Measurements from ENCODE around the gene FHIT. TPM values are rescaled to one million over a fixed set of nuclear protein-coding genes. Genes with fewer than 3 reads are reported as not detected.

FHIT gene
- total RNA-seq, 4 donors from 2014 or later = 4.6 to 6.1 (median 5.7) TPM

GRCh38 chr3:61008998-61009380 is 242.3 kb downstream of the FHIT start:
- Histone ChIP-seq H3K4me1 (no peaks in the 10 kb centered on the region), H3K27ac (replicated peaks in 1 of 4) (no peak overlapping the region), H3K36me3 (no peaks in the 10 kb centered on the region), H3K27me3 (no peaks in the 10 kb centered on the region), H3K9me3 (no peaks in the 10 kb centered on the region), H3K4me3 (no peak overlapping the region)
- DNase-seq (ENCODE audit: extremely low spot score) = no peak
- intact Hi-C loops (cut with DNase I) = no loop called here
- TF ChIP-seq POLR2AphosphoS5 (IDR thresholded peaks at IDR 0.05) (no peak), POLR2A (IDR thresholded peaks at IDR 0.05; ENCODE audit: low read depth) (no peak), CTCF (IDR thresholded peaks at IDR 0.05) (no peak), EP300 (IDR thresholded peaks at IDR 0.05) (no peak)
- 41% methylated on average over 5 of the region's 5 CpGs for WGBS

GRCh38 chr3:61008153-61008997 is 242.9 kb downstream of the FHIT start:
- no peak for DNase-seq (ENCODE audit: extremely low spot score)
- Histone ChIP-seq H3K27me3 (no peaks in the 10 kb centered on the region), H3K4me3 (no peak overlapping the region), H3K27ac (replicated peaks in 1 of 4) (no peak overlapping the region), H3K9me3 (no peaks in the 10 kb centered on the region), H3K36me3 (no peaks in the 10 kb centered on the region), H3K4me1 (no peaks in the 10 kb centered on the region)
- WGBS = 93% methylated on average over 5 of the region's 5 CpGs
- intact Hi-C loops (cut with DNase I) = no loop called here
- no peak for TF ChIP-seq POLR2AphosphoS5 (IDR thresholded peaks at IDR 0.05)

DNA sequence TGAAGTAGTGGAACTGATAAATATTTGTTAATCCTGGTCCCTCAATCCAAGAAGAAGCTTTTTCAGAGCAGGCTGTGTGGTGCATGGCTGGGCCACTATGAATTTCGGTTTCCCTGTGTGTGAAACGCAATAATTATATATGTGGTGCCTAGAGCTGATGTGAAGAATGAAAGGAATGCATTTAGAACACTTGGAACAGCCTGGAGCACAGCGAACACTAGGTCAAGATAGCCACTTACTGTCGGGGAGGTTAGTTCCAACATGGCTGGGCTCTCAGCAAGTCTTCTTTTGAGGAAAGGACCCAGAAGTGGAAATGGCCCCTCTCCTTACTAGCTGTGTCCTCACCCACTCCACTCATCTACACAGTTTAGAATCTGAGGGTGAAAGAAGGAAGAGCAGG is 245.7 kb downstream of the FHIT start:
- H3K27me3 ChIP-seq = no peaks in the 10 kb centered on the region
- intact Hi-C loops (cut with DNase I) = no loop called here
- WGBS = 91% methylated on average over 4 of the region's 4 CpGs
- H3K36me3 ChIP-seq = no peaks in the 10 kb centered on the region
- no peak for DNase-seq (ENCODE audit: extremely low spot score)
- no peak for TF ChIP-seq CTCF (IDR thresholded peaks at IDR 0.05)
- no peak for TF ChIP-seq POLR2A (IDR thresholded peaks at IDR 0.05; ENCODE audit: low read depth)
- TF ChIP-seq POLR2AphosphoS5 (IDR thresholded peaks at IDR 0.05) = no peak
- no peak for TF ChIP-seq EP300 (IDR thresholded peaks at IDR 0.05)
- no peak overlapping the region for H3K4me3 ChIP-seq
- H3K27ac ChIP-seq (replicated peaks in 1 of 4) = no peak overlapping the region
- no peaks in the 10 kb centered on the region for H3K9me3 ChIP-seq
- no peaks in the 10 kb centered on the region for H3K4me1 ChIP-seq

GRCh38 chr3:60998858-60999257 is 252.4 kb downstream of the FHIT start:
- Histone ChIP-seq H3K4me1 (no peaks in the 10 kb centered on the region), H3K27me3 (no peaks in the 10 kb centered on the region), H3K9me3 (no peaks in the 10 kb centered on the region), H3K4me3 (no peak overlapping the region), H3K36me3 (no peaks in the 10 kb centered on the region), H3K27ac (replicated peaks in 1 of 4) (no peak overlapping the region)
- intact Hi-C loops (cut with DNase I) = no loop called here
- 89% methylated on average over 3 of the region's 3 CpGs for WGBS
- no peak for TF ChIP-seq POLR2A (IDR thresholded peaks at IDR 0.05; ENCODE audit: low read depth)
- no peak for TF ChIP-seq CTCF (IDR thresholded peaks at IDR 0.05)
- no peak for TF ChIP-seq EP300 (IDR thresholded peaks at IDR 0.05)
- TF ChIP-seq POLR2AphosphoS5 (IDR thresholded peaks at IDR 0.05) = no peak
- DNase-seq (ENCODE audit: extremely low spot score) = no peak

GRCh38 chr3:60992395-60992794 is 258.9 kb downstream of the FHIT start:
- Histone ChIP-seq H3K36me3 (no peaks in the 10 kb centered on the region), H3K27me3 (no peaks in the 10 kb centered on the region), H3K4me3 (no peak overlapping the region), H3K27ac (replicated peaks in 1 of 4) (no peak overlapping the region), H3K4me1 (no peaks in the 10 kb centered on the region), H3K9me3 (no peaks in the 10 kb centered on the region)
- no peak for DNase-seq (ENCODE audit: extremely low spot score)
- TF ChIP-seq EP300 (IDR thresholded peaks at IDR 0.05) (no peak), CTCF (IDR thresholded peaks at IDR 0.05) (no peak), POLR2AphosphoS5 (IDR thresholded peaks at IDR 0.05) (no peak)
- WGBS = 47% methylated on average over 5 of the region's 5 CpGs
- intact Hi-C loops (cut with DNase I) = no loop called here

Measured in esophagus muscularis mucosa (tissue), 4 donors.